Measurements from ENCODE around the gene CACNG5.

The CACNG5 gene

DNA sequence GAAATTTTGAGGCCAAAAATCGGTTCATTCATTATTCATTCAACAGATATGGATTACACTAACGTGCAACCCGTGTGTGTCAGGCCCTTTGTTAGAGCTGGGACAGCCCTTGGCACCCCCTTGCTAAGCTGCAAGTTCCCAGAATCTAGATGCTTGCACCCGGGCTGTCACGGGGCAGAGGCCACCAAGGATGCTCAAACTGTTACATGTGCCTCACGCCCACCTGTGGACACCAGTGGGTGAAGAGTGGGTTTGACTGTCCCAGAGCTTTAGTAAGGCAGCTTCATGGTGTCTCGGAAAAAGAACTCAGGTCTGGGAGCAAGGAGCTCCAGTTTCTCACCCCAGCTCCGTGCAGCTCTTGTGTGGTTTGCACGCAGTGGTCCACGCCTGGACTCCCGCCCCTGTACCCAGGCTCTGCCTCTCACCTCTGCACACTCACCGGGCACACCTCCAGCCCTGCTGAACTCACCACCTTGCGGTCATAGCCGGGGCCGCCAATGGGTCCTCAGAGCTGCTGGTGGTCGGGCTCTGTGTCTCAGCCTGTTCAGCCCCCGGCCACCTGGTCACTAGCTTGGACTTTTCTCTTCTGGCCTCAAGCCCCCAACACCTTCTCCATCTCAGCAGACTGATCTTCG is 75.9 kb downstream of the CACNG5 start:
- DNase-seq, result no peak

DNA sequence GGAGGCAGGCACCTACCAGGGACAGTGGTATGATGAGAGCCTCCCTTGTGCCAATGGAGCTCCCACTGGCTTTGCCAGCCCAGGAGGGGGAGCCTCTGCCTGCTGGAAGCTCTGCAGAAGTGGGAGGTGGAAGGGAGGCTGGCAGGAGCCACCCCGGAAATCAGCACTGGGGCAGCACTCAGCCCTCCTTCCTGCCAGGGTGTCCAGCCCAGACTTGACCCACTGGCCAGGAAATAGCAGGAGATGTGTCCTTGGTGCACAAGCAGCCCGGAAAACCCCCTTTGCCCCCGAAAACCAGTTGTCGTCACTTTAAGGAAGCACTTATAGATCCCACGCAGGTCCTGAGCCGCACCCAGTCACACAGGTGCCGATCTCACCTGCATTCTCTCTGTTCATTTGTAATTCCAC is 80.3 kb downstream of the CACNG5 start:
- DNase-seq, result no peak

DNA sequence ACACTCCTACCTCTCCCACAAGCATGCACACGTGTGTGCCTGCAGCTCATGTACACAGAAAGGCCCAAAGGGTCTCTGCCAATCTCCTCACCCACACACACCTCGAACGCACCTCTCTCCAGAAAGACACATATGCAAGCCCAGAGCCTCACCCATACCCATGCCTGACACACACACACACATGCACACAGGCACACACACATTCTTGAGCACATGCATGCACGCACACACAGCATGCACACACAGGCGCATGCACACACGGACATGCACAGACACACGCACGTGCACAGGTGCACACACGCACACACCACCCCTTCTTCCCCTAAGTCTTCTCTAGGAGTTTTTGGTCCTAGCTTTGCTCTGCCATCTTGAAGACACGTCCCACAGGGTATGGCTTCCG is 80.9 kb downstream of the CACNG5 start:
- DNase-seq, result no peak

DNA sequence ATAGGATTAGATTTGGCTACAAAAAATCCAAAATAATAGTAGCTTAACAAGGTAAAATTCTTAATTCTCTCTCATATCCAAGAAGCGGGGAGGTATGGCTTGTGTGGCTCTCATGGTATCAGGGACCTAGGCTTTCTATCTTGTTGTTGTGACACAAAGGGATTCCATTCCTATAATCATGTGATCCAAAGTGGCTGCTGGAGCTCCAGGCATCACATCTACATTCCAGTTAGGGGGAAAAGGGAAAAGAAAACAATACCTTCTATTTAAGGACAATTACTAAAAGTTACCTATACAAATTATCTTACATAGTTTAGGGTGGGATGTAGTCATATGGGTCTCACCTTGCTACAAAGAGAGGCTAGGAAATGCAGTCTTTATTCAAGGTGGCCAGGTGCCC is 82.0 kb downstream of the CACNG5 start:
- DNase-seq, result no peak

DNA sequence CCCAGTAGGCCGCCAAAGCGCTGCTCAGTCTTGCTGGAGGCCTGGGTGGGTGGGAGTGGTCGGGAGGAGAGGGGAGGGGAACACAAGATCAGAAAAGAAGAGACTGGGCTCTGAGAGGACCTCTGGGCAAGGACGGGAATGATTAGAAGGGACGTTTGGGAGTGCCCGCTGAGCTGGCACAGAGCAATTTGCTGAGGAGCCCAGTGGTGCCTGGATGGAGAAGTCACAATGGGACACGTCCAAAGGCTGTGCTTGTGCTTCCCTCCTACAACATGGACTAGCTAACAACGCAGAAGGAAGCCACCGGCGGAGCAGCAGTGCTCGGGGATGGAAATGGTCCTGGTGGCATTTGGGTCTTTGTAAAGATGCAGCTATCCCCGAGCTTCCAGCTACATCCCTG is 84.0 kb downstream of the CACNG5 start:
- no peak for DNase-seq

DNA sequence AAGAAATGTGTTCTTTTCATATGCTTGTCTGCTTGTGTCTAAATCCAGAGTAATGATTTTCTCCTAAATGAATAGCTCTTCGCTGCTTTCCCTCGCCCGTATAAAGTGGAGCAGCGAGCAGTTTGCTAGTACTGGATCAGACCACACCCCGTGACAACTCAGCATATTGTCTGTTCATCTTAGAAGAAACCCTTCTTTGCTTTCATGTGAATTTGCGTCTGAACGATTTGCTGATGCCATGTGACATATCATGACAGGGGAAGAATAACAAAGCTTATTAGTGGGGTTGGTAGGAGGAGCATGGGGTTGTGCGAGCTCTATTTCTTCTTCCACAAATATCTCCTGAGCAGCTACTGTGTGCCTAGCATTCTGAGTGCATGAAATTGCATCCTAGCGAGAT is 85.5 kb downstream of the CACNG5 start:
- no peak for DNase-seq

DNA sequence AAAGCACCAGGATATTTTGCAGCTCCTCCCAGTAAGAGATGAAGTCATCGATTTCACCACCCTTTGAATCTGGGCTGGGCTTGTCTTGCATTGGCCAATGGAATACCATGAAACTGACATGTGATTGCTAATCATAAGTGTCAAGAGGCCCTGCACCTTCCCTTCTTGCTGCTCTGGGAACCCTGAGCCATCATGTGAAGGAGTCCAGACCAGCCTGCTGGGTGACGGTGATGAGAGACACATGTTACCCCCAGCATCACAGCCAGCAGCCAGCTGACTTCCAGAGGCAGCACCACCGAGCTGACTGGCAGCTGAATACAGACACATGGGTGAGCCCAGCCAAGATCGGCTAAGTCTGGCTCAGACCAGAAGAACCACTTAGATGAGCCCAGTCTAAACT is 86.0 kb downstream of the CACNG5 start:
- DNase-seq, result no peak

DNA sequence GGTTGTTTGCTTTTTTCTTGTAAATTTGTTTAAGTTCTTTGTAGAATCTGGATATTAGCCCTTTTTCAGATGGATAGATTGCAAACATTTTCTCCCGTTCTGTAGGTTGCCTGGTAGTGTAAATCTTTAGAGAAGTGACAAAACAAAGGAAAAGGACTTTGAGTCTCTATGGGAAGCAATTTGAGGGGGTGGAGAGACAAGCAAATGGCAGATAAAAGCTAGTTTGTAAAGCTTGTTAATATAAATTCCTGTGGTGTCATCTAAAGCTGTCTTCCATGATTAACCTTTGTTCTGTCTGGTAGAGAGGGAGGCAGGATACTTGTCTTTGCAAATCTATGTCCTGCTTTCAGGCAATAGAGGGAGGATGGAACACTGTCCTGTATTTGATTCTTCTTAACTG is 89.0 kb downstream of the CACNG5 start:
- DNase-seq, result no peak

DNA sequence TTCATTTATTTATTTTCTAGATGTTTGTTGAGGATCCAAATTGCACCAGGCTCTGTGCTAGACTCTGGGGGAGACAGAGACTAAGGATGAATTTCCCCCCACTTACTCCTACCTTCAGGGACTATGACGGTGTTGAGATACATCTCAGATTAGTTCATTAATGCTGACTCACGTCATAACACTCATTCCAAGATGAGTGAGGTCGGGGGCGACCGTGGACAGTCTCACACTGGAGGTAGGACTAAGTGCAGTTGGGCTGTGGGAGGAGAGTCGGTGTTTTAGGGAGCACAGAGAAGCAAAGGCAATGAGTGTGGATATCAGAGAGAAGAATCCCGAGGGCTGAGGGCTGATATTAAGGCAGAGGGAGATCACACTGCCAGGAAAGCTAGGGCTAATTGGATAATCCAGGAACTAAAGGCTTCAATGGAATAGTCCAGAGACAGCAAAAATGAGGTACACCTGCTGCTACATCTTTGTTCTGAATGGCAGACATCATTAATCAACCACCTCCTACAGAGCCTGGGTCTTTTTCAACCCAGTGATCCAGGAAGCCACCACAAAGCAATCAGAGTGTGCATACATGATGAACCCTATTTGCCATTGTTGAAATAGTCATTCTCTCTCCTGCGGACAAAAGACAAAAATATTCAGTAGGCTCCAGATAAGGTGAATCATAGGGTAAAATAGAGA is 91.0 kb downstream of the CACNG5 start:
- DNase-seq, result no peak

DNA sequence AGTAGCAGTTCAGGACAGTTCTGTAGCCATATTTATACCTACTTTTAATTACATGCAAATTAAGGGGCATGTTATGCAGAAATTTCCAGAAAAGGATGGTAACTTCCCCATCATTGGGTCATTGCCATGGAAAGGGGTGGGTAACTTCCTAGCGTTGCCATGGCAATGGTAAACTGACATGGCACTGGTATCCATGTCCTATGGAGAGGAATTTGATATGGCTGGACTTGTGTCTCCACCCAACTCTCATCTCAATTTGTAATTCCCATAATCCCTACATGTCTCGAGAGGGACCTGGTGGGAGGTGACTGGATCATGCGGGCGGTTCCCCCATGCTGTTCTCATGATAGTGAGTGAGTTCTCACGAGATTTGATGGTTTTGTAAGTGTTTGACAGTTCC is 94.0 kb downstream of the CACNG5 start:
- DNase-seq, result no peak

DNA sequence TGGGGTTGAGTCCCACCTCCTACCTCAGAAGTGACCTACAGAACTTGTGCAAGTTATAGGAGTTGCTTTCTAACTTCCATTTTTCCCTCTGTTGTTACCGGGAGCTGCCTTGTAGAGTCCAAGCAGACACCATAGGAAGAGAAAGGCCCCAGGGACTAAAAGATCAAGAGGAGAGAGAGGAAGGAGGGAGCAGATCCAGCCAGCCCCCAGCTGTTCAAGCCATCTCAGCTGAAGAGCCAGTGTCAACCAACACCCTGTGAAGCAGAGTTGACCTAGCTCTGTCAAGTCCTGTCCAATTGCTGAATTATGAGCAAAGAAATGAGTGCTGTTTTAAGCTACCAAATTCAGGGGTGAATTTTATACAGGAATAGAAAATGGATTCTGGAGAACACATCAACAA is 94.7 kb downstream of the CACNG5 start:
- no peak for DNase-seq

DNA sequence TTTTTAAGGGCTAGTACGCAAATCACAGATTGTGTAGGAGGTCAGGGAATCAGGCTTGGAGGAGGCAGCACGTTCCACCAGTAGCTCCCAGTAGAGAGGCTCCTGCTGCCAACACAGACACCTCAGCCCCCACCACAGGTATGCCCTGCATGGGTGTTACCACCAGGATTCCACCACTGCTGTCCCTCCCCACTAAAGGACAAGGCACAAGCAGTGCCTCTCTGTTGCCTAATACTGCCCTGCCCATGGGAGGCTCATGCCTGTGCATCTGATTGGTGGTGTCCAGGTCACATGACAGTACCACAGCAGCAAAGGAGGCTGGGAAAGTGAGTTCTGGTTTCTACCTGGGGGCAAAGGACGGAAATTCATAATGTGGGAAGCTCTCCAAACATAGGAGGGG is 96.0 kb downstream of the CACNG5 start:
- DNase-seq, result no peak

DNA sequence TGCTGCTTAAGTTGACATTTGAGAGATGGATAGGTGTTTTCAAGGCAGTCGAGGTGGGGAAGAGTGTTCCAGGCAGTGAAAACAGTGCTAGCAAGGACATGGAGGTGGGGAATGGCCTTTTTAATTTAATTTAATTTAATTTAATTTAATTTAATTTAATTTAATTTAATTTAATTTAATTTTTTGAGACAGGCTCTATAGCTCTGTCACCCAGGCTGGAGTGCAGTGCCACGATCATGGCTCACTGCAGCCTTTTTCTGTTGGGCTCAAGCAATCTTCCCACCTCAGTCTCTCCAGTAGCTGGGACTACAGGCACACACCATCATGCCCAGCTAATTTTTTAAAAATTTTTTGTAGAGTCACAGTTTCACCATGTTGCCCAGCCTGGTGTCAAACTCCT is 97.4 kb downstream of the CACNG5 start:
- DNase-seq, result no peak

DNA sequence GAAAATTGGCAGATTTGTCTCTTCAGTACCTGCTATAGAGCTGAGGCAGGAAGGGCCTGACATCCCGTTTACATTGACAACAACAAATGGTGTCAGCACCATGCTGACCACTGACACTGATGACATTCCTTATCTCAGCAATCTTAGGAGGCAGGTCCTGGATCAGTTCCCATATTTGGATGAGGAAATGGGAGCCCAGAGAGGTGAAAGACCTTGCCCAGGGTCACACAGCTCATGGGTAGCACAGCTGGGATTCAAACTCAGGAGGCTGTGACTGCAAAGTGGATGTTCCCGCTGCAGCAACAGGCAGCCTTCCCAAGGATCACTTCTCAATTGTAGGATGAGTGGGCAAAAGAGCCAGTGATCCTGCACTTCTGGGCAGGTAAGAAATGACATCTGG is 99.1 kb downstream of the CACNG5 start:
- no peak for DNase-seq
